Thyroid gland (tissue), 4 donors: ENCODE measurements around the gene SGK1. TPM values are rescaled to one million over a fixed set of nuclear protein-coding genes. Genes with fewer than 3 reads are reported as not detected.

Source experiments
- DNase-seq, 2 donors: peaks; one replicate each; pipeline ENCODE4 v3.0.0-alpha.2; 2019
- H3K27ac ChIP-seq, 3 donors: fragments of 200-600 bp; sonication (generic); 1 replicate in 2 of 3; 2 replicates in 1 of 3; pipeline ENCODE4 v1.5.1; 2016 to 2019; ENCODE audit warnings: mild to moderate bottlenecking in 1 of 3, moderate library complexity in 1 of 3
- H3K27me3 ChIP-seq: fragments of 200-600 bp; sonication (generic); one replicate; pipeline ENCODE4 v1.5.1; 2019
- H3K36me3 ChIP-seq, 2 donors: fragments of 200-600 bp; sonication (generic); one replicate each; pipeline ENCODE4 v1.5.1; 2016 to 2019
- H3K4me1 ChIP-seq, 2 donors: fragments of 200-600 bp; sonication (generic); one replicate each; pipeline ENCODE4 v1.5.1; 2017 to 2019
- H3K4me3 ChIP-seq, 3 donors: fragments of 200-600 bp; sonication (generic); replicated peaks in 1 of 3; 1 replicate in 2 of 3; 2 replicates in 1 of 3; pipeline ENCODE4 v1.5.1; 2016; ENCODE audit warnings: mild to moderate bottlenecking in 1 of 3
- H3K9me3 ChIP-seq: fragments of 200-600 bp; sonication (generic); one replicate; pipeline ENCODE4 v1.5.1; 2017
- CTCF ChIP-seq, 6 experiments: fragments of 200-600 bp in 3 of 6; fragments of 450-650 bp in 3 of 6; sonication (generic) in 3 of 6; IDR thresholded peaks; one replicate each; pipeline ENCODE4 v1.5.1; 2016 to 2019; ENCODE audit warnings: antibody characterized with exemption in 6 of 6, mild to moderate bottlenecking in 2 of 6, inconsistent platforms in 1 of 6, moderate library complexity in 1 of 6
- POLR2A ChIP-seq, 2 donors: fragments of 450-650 bp; IDR thresholded peaks; one replicate each; pipeline ENCODE4 v1.6.1; 2017; ENCODE audit warnings: antibody characterized with exemption in 2 of 2, mild to moderate bottlenecking in 2 of 2, moderate library complexity in 1 of 2
- WGBS, 2 donors: methylation state at CpG; one replicate each; pipeline ENCODE4 v1.1.5; 2017; 5-methylcytosine and 5-hydroxymethylcytosine counted together
- intact Hi-C: fragments of 100-400 bp; cut with DNase I; formaldehyde crosslinking; loops from one replicate; pipeline ENCODE4 v1.15.1; 2023
- total RNA-seq, 4 donors: library from RNA; depleted of rRNA; stranded (reverse); fragments of >200 nt; gene quantifications; one replicate each; pipeline ENCODE4 v1.2.3, GENCODE V29; 2016

Gene SGK1
- total RNA-seq, 4 donors from 2014 or later, result 151 to 361 (median 194) TPM

GRCh38 chr6:134171517-134171916 is 146.4 kb downstream of the SGK1 start:
- peaks cover 62 to 63% of the 10 kb centered on the region in 2 donors for H3K36me3 ChIP-seq
- H3K4me1 ChIP-seq, result peaks cover 37 to 38% of the 10 kb centered on the region in 2 donors
- H3K9me3 ChIP-seq, result no peaks in the 10 kb centered on the region
- intact Hi-C loops, result loop anchor here (5.0 kb wide), 2 partner anchors 471 to 651 kb away; no protein-coding TSS in a partner anchor
- no peaks in the 10 kb centered on the region for H3K27me3 ChIP-seq
- H3K27ac ChIP-seq, result peak overlapping the region; percentile 11 to 100 (median 70)
- DNase-seq, result no peak
- 81 to 90% methylated on average over 5 of the region's 5 CpGs for WGBS, 2 donors
- H3K4me3 ChIP-seq, result peak overlapping the region in 1 of 3 donors; percentile 21
- TF ChIP-seq POLR2A (IDR thresholded peaks at IDR 0.05) (no peak), CTCF (IDR thresholded peaks at IDR 0.05) (no peak)

GRCh38 chr6:134170844-134171243 is 147.1 kb downstream of the SGK1 start:
- H3K27ac ChIP-seq, result peak overlapping the region in 2 of 3 donors; percentile 70 to 100
- no peak for DNase-seq
- no peaks in the 10 kb centered on the region for H3K9me3 ChIP-seq
- H3K36me3 ChIP-seq, result peaks cover 62 to 63% of the 10 kb centered on the region in 2 donors
- TF ChIP-seq POLR2A (IDR thresholded peaks at IDR 0.05) (no peak), CTCF (IDR thresholded peaks at IDR 0.05) (no peak)
- 73 to 79% methylated on average over 10 of the region's 10 CpGs for WGBS, 2 donors
- H3K27me3 ChIP-seq, result no peaks in the 10 kb centered on the region
- intact Hi-C loops, result loop anchor here (5.0 kb wide), 2 partner anchors 471 to 651 kb away; no protein-coding TSS in a partner anchor
- H3K4me3 ChIP-seq, result no peak overlapping the region
- peaks cover 30 to 32% of the 10 kb centered on the region in 2 donors for H3K4me1 ChIP-seq

GRCh38 chr6:134169871-134170486 is 147.9 kb downstream of the SGK1 start:
- H3K27ac ChIP-seq, result peak overlapping the region in 1 of 3 donors; percentile 21
- H3K36me3 ChIP-seq, result peaks cover 62 to 63% of the 10 kb centered on the region in 2 donors
- peak overlapping the region in 1 of 3 donors; percentile 8 for H3K4me3 ChIP-seq
- 67 to 82% methylated on average over 23 of the region's 23 CpGs for WGBS, 2 donors
- DNase-seq, result no peak
- peaks cover 30 to 32% of the 10 kb centered on the region in 2 donors for H3K4me1 ChIP-seq
- intact Hi-C loops, result loop anchor here (5.0 kb wide), 2 partner anchors 472 to 652 kb away; no protein-coding TSS in a partner anchor
- no peaks in the 10 kb centered on the region for H3K9me3 ChIP-seq
- no peaks in the 10 kb centered on the region for H3K27me3 ChIP-seq
- TF ChIP-seq CTCF (IDR thresholded peaks at IDR 0.05), result no peak

- intact Hi-C loops, result no loop called here
- Histone ChIP-seq H3K27ac (no peak overlapping the region), H3K36me3 (peaks cover 61 to 62% of the 10 kb centered on the region in 2 donors)
Measured at GRCh38 chr6:134168590-134169208, 149.2 kb downstream of the SGK1 start.

More at GRCh38 chr6:134168590-134169208, 149.2 kb downstream of the SGK1 start:
- no peaks in the 10 kb centered on the region for H3K27me3 ChIP-seq
- no peak overlapping the region for H3K4me3 ChIP-seq
- 94% methylated on average over 8 of the region's 8 CpGs for WGBS, 2 donors
- no peaks in the 10 kb centered on the region for H3K9me3 ChIP-seq
- no peak for DNase-seq
- TF ChIP-seq CTCF (IDR thresholded peaks at IDR 0.05) (no peak), POLR2A (IDR thresholded peaks at IDR 0.05) (no peak)
- H3K4me1 ChIP-seq, result peaks cover 30 to 32% of the 10 kb centered on the region in 2 donors
